ENCODE data around the gene COL8A2.

The COL8A2 gene

DNA sequence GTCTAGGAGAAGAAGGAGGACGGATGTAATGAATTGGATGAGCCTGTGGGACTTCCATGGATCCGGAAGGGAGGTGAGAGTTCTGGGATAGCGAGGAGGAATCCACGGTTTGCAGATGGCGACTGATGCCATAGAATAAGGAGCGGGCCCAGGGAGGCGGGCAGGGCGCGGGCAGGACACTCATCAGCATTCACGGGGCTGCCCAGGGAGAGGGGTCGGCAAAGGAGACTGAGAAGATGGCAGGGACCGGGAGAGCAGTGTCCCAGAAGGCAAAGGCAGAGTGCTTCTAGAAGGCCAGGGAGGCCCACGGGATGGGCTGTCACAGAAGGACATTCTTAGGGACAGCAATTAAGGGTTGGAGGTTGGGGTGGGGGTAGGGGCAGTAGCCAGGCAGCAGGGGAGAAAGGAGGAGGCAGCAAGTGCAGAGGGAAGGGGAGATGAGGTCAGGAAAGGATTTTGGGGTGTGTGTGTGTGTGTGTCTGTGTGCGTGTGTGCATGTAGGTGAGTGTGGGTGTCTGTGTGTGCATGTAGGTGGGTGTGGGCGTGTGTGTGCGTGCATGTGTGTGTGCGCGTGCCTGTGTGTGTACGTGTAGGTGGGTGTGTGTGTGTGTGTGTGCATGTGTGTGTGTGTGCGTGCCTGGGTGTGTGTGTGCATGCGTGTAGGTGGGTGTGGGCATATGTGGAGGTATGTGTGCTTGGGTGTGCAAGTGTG is 1.1 kb upstream of the COL8A2 start:
- Histone ChIP-seq H3K27me3 (replicated peaks in 2 of 5; ENCODE audit: control insufficient read depth in 4 of 5, insufficient read depth in 5 of 5, low read length in 4 of 5) (peaks cover 0 to 31% (median 5%) of the 10 kb centered on the region in 5 experiments), H3K9me3 (ENCODE audit: control extremely low read depth in 1 of 5, control insufficient read depth in 4 of 5, insufficient read depth in 2 of 5, low read depth in 1 of 5, low read length in 4 of 5) (no peaks in the 10 kb centered on the region), H3K4me3 (ENCODE audit: control insufficient read depth in 1 of 7, extremely low read depth in 1 of 7, insufficient read depth in 4 of 7, low read depth in 2 of 7, low read length in 6 of 7) (no peak overlapping the region), H3K4me1 (ENCODE audit: control extremely low read depth in 1 of 4, control insufficient read depth in 4 of 4, insufficient read depth in 4 of 4, low read length in 3 of 4) (peaks cover 0 to 23% (median 21%) of the 10 kb centered on the region in 4 experiments), H3K36me3 (ENCODE audit: control insufficient read depth in 4 of 4, insufficient read depth in 4 of 4, low read length in 3 of 4) (no peaks in the 10 kb centered on the region), H3K27ac (ENCODE audit: insufficient read depth in 1 of 2, low read depth in 1 of 2, low read length in 2 of 2, poor library complexity in 1 of 2, severe bottlenecking in 2 of 2) (no peak overlapping the region)
- WGBS (ENCODE audit: insufficient coverage) = 97% methylated on average over 15 of the region's 21 CpGs
- CTCF ChIA-PET = interaction anchor here (0.6 to 11.5 kb wide), 2 partner anchors 29 to 34 kb away, joined by 3 to 283 read pairs; partner anchors contain the start of gene ADPRS
- DNase-seq = no peak
- POLR2A ChIA-PET = no interaction called here

DNA sequence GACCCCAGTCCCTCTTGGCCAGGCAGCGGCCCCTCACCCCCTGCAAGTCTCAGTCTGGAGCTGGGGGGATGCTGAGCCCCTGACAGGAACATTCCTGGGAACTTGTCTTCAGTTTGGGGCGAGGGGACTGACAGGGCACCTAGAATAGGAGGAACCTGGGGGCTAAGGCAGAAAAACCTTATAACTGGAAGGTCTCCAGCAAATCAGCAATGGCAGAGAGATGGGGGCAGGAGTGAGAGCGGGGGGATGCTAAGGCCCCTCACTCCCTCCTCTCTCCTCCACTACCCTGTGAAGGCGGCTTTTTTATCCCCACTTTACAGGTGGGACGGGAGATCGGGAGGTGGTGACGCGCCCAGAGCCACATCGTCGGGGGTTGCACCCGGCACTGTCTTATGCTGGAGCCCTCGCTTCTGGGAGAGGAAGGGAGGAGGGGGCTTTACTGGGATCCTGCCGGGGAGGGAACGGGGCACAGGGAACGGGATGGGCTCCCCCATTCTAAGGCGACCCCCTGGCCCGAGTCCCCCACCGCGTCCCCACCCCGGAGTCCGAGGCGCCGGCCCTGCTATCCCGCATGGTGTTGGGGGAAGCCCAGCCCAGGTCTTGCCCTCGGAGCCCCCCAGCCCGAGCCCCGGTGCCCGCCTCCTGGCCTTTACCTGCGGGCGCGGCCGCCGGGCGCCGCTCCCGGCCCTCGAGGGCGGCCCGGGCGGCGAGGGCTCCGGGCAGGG is 456 bp downstream of the COL8A2 start:
- CTCF ChIA-PET = no interaction called here
- Histone ChIP-seq H3K4me3 (ENCODE audit: control insufficient read depth in 1 of 7, extremely low read depth in 1 of 7, insufficient read depth in 4 of 7, low read depth in 2 of 7, low read length in 6 of 7) (peak overlapping the region in 2 of 7 experiments; percentile 48 to 65), H3K36me3 (ENCODE audit: control insufficient read depth in 4 of 4, insufficient read depth in 4 of 4, low read length in 3 of 4) (no peaks in the 10 kb centered on the region), H3K27ac (ENCODE audit: insufficient read depth in 1 of 2, low read depth in 1 of 2, low read length in 2 of 2, poor library complexity in 1 of 2, severe bottlenecking in 2 of 2) (no peak overlapping the region), H3K4me1 (ENCODE audit: control extremely low read depth in 1 of 4, control insufficient read depth in 4 of 4, insufficient read depth in 4 of 4, low read length in 3 of 4) (peaks cover 0 to 23% (median 21%) of the 10 kb centered on the region in 4 experiments), H3K9me3 (ENCODE audit: control extremely low read depth in 1 of 5, control insufficient read depth in 4 of 5, insufficient read depth in 2 of 5, low read depth in 1 of 5, low read length in 4 of 5) (no peaks in the 10 kb centered on the region), H3K27me3 (replicated peaks in 2 of 5; ENCODE audit: control insufficient read depth in 4 of 5, insufficient read depth in 5 of 5, low read length in 4 of 5) (peaks cover 0 to 31% (median 5%) of the 10 kb centered on the region in 5 experiments)
- DNase-seq = no peak
- WGBS (ENCODE audit: insufficient coverage) = 21% methylated on average over 30 of the region's 42 CpGs
- POLR2A ChIA-PET = interaction anchor here (0.5 kb wide), 1 partner anchor 12 kb away, joined by 3 read pairs; no protein-coding TSS in a partner anchor

DNA sequence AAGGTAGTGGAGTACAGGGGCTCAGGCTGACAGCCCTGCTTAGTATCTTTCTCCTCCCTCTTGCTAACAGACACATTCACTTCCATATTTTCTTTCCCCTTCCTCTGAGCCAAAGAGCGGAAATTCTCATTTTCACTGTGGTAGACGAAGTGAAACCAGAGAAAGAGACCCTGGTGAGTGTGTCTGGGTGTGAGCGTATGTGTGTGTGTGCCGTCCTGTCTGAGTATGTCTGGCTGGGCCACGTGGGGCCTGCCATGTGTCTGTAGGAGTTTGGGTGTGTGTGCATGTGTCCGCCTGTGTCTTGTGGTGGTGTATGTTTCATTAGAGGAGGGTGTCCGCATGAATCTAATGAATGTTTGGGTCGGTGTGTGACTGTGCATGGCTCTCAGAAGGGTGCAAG is 1.7 kb downstream of the COL8A2 start:
- Histone ChIP-seq H3K4me1 (ENCODE audit: control extremely low read depth in 1 of 4, control insufficient read depth in 4 of 4, insufficient read depth in 4 of 4, low read length in 3 of 4) (peaks cover 0 to 23% (median 19%) of the 10 kb centered on the region in 4 experiments), H3K9me3 (ENCODE audit: control extremely low read depth in 1 of 5, control insufficient read depth in 4 of 5, insufficient read depth in 2 of 5, low read depth in 1 of 5, low read length in 4 of 5) (no peaks in the 10 kb centered on the region), H3K27me3 (replicated peaks in 2 of 5; ENCODE audit: control insufficient read depth in 4 of 5, insufficient read depth in 5 of 5, low read length in 4 of 5) (peaks cover 0 to 31% (median 5%) of the 10 kb centered on the region in 5 experiments), H3K27ac (ENCODE audit: insufficient read depth in 1 of 2, low read depth in 1 of 2, low read length in 2 of 2, poor library complexity in 1 of 2, severe bottlenecking in 2 of 2) (no peak overlapping the region), H3K36me3 (ENCODE audit: control insufficient read depth in 4 of 4, insufficient read depth in 4 of 4, low read length in 3 of 4) (no peaks in the 10 kb centered on the region), H3K4me3 (ENCODE audit: control insufficient read depth in 1 of 7, extremely low read depth in 1 of 7, insufficient read depth in 4 of 7, low read depth in 2 of 7, low read length in 6 of 7) (peak overlapping the region in 2 of 7 experiments; percentile 34 to 53)
- ChIA-PET CTCF (interaction anchor here (1.4 to 3.1 kb wide), 3 partner anchors 9 to 11 kb away, joined by 3 to 13 read pairs (median 3); no protein-coding TSS in a partner anchor), POLR2A (no interaction called here)
- DNase-seq = peak; percentile 52 to 82 (median 81)
- 25% methylated on average over 5 of the region's 8 CpGs for WGBS (ENCODE audit: insufficient coverage)

DNA sequence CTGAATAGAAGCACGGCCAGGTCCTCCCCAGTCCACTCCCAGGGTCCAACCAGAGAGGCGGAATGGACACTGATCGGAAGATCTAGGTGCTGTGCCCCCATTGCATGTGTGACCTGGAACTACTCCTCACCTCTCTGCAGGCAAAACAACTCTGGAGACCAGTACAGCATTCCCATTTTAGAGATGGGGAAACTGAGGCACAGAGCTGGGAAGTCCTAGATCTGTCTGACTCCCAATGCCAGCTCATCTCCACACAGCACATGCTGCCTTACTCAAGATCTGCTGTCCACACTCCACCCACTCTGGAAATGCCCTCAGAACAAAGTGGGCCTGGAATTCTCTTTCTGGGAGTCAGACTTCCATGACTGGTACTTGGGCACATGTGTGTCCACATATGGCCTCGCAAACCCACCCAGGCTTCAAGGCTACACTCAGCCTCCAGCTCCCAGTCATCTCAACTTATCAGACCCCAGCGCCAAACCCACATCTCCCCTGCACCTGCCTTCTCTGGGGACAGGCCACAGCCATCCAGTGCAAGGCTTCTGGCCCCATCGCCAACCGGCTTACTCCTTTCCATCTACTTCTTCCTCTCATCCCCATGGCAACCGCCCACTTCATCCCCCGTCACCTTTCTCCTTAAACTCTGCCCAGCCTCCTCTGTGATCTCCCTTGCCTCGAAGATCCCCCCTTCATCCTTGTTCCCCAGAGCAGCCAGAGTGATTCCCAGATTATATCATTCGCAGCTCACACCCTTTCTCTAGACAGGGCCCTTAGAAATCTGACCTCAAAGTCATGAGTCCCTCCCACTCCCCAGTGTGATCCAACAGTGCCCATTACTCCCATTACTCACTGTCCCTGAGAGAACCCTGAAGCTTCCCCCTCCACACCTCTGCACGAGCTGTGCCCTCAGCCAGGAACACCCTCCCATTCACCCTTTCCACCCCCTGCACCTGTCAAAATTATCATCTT is 2.7 kb downstream of the COL8A2 start:
- H3K4me3 ChIP-seq (ENCODE audit: control insufficient read depth in 1 of 7, extremely low read depth in 1 of 7, insufficient read depth in 4 of 7, low read depth in 2 of 7, low read length in 6 of 7) = peak overlapping the region in 2 of 7 experiments; percentile 34 to 53
- H3K27ac ChIP-seq (ENCODE audit: insufficient read depth in 1 of 2, low read depth in 1 of 2, low read length in 2 of 2, poor library complexity in 1 of 2, severe bottlenecking in 2 of 2) = no peak overlapping the region
- ChIA-PET CTCF (interaction anchor here (1.2 to 3.1 kb wide), 4 partner anchors 9 to 21 kb away, joined by 3 to 13 read pairs (median 3); no protein-coding TSS in a partner anchor), POLR2A (interaction anchor here (0.6 kb wide), 1 partner anchor 113 kb away, joined by 11 read pairs; no protein-coding TSS in a partner anchor)
- peaks cover 0 to 31% (median 5%) of the 10 kb centered on the region in 5 experiments for H3K27me3 ChIP-seq (replicated peaks in 2 of 5; ENCODE audit: control insufficient read depth in 4 of 5, insufficient read depth in 5 of 5, low read length in 4 of 5)
- DNase-seq = no peak
- no peaks in the 10 kb centered on the region for H3K36me3 ChIP-seq (ENCODE audit: control insufficient read depth in 4 of 4, insufficient read depth in 4 of 4, low read length in 3 of 4)
- 85% methylated on average over 12 of the region's 12 CpGs for WGBS (ENCODE audit: insufficient coverage)
- peaks cover 0 to 23% (median 18%) of the 10 kb centered on the region in 4 experiments for H3K4me1 ChIP-seq (ENCODE audit: control extremely low read depth in 1 of 4, control insufficient read depth in 4 of 4, insufficient read depth in 4 of 4, low read length in 3 of 4)
- H3K9me3 ChIP-seq (ENCODE audit: control extremely low read depth in 1 of 5, control insufficient read depth in 4 of 5, insufficient read depth in 2 of 5, low read depth in 1 of 5, low read length in 4 of 5) = no peaks in the 10 kb centered on the region

DNA sequence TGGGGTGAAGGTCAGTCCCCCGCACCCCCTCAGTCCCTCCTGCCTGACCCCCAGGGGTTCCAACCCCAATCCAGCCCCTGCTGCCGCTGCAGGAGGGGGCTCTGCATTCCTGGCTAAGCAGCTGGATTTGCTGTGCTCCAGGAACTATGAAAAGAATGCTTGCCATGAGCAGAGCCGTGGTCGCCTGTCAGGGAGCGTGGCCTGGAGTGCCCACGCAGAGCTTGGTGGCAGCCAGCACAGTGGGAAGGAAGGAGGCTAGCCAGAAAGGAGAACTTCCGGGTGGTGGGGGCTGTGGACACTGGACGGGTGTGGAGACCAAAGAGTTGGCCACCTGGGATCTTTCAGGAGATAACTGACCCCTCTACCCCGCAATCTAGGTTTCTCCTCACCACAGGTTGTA is 5.6 kb downstream of the COL8A2 start:
- POLR2A ChIA-PET = interaction anchor here (0.6 kb wide), 1 partner anchor 214 kb away, joined by 3 read pairs; no protein-coding TSS in a partner anchor
- Histone ChIP-seq H3K36me3 (ENCODE audit: control insufficient read depth in 4 of 4, insufficient read depth in 4 of 4, low read length in 3 of 4) (no peaks in the 10 kb centered on the region), H3K9me3 (ENCODE audit: control extremely low read depth in 1 of 5, control insufficient read depth in 4 of 5, insufficient read depth in 2 of 5, low read depth in 1 of 5, low read length in 4 of 5) (no peaks in the 10 kb centered on the region), H3K4me1 (ENCODE audit: control extremely low read depth in 1 of 4, control insufficient read depth in 4 of 4, insufficient read depth in 4 of 4, low read length in 3 of 4) (peaks cover 0 to 31% (median 14%) of the 10 kb centered on the region in 4 experiments), H3K4me3 (ENCODE audit: control insufficient read depth in 1 of 7, extremely low read depth in 1 of 7, insufficient read depth in 4 of 7, low read depth in 2 of 7, low read length in 6 of 7) (no peak overlapping the region), H3K27ac (ENCODE audit: insufficient read depth in 1 of 2, low read depth in 1 of 2, low read length in 2 of 2, poor library complexity in 1 of 2, severe bottlenecking in 2 of 2) (no peak overlapping the region), H3K27me3 (replicated peaks in 2 of 5; ENCODE audit: control insufficient read depth in 4 of 5, insufficient read depth in 5 of 5, low read length in 4 of 5) (peaks cover 0 to 13% (median 0%) of the 10 kb centered on the region in 5 experiments)
- no peak for DNase-seq
- WGBS (ENCODE audit: insufficient coverage) = 84% methylated on average over 9 of the region's 9 CpGs
- CTCF ChIA-PET = interaction anchor here (1.4 to 11.2 kb wide), 3 partner anchors 10 to 69 kb away, joined by 5 to 88 read pairs (median 7); no protein-coding TSS in a partner anchor

DNA sequence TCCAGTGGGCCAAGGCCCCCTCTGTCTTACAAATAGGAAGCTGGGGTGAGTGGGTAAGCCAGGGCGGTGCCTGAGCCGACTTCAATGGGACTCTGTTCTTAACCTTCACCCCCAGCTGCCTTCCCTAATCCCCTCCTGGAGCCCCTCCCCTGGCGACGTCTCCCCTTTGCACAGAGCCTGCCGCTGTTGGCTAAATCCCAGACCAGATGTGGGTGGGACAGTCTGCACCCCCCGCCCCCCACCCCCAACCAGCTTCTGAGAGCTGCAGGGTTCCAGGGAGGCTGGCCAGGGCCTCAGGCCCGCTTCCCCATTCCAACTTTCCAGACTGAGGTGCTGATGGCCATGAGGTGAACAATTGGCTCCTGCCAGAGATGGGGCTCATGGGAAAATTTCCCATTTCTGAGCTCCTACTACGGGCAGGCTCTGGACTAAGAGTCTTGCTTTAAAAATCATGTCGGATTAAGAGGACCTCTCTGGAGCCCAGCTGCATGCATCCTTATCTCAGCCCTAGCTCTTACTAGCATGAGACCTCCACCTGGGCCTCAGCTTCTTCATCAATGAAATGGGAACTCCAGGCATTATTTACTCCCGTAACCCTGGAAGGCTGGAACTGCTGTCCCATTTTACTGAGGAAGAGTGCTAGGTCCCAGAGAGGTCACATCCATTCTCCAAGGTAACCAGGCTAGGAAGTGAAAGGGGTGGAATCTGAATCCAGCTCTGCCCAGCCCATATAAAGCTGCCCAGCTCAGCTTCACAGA is 6.4 kb downstream of the COL8A2 start:
- Histone ChIP-seq H3K27me3 (replicated peaks in 2 of 5; ENCODE audit: control insufficient read depth in 4 of 5, insufficient read depth in 5 of 5, low read length in 4 of 5) (peaks cover 0 to 5% (median 0%) of the 10 kb centered on the region in 5 experiments), H3K4me3 (ENCODE audit: control insufficient read depth in 1 of 7, extremely low read depth in 1 of 7, insufficient read depth in 4 of 7, low read depth in 2 of 7, low read length in 6 of 7) (no peak overlapping the region), H3K36me3 (ENCODE audit: control insufficient read depth in 4 of 4, insufficient read depth in 4 of 4, low read length in 3 of 4) (no peaks in the 10 kb centered on the region), H3K27ac (ENCODE audit: insufficient read depth in 1 of 2, low read depth in 1 of 2, low read length in 2 of 2, poor library complexity in 1 of 2, severe bottlenecking in 2 of 2) (no peak overlapping the region), H3K9me3 (ENCODE audit: control extremely low read depth in 1 of 5, control insufficient read depth in 4 of 5, insufficient read depth in 2 of 5, low read depth in 1 of 5, low read length in 4 of 5) (no peaks in the 10 kb centered on the region), H3K4me1 (ENCODE audit: control extremely low read depth in 1 of 4, control insufficient read depth in 4 of 4, insufficient read depth in 4 of 4, low read length in 3 of 4) (peaks cover 0 to 29% (median 13%) of the 10 kb centered on the region in 4 experiments)
- no peak for DNase-seq
- ChIA-PET POLR2A (interaction anchor here (0.6 kb wide), 1 partner anchor 22 kb away, joined by 3 read pairs; no protein-coding TSS in a partner anchor), CTCF (interaction anchor here (0.8 to 11.2 kb wide), 6 partner anchors 9 to 69 kb away, joined by 3 to 88 read pairs (median 6); no protein-coding TSS in a partner anchor)
- WGBS (ENCODE audit: insufficient coverage) = 100% methylated on average over 3 of the region's 10 CpGs

Data from common myeloid progenitor, CD34-positive (primary cell).